GM18909 (cell line): ENCODE data around the gene LOXL1.

Experiments
- ATAC-seq: cut with Tn5 transposase; IDR thresholded peaks from one replicate; pipeline ENCODE4 v1.9.1; 2021; ENCODE audit warnings: mild to moderate bottlenecking; ENCODE audit not compliant: unreplicated experiment, poor library complexity

LOXL1 gene

GRCh38 chr15:73926219-73927002 is at the start of gene LOXL1:
TSS of gene LOXL1 (plus strand) at chr15:73926462. CDS start at chr15:73926784, 322 bp downstream.
- no peak for ATAC-seq

- no peak for ATAC-seq
Observed at GRCh38 chr15:73879426-73879825, 46.8 kb upstream of the LOXL1 start.

- ATAC-seq, result no peak
Observed at GRCh38 chr15:73881579-73882320, 44.5 kb upstream of the LOXL1 start.

GRCh38 chr15:73882761-73883419 is 43.4 kb upstream of the LOXL1 start:
- ATAC-seq, result no peak

GRCh38 chr15:73884159-73884558 is 42.1 kb upstream of the LOXL1 start:
- no peak for ATAC-seq

GRCh38 chr15:73885954-73886700 is 40.1 kb upstream of the LOXL1 start:
- ATAC-seq, result no peak

- ATAC-seq, result no peak
Observed at GRCh38 chr15:73886717-73887345, 39.4 kb upstream of the LOXL1 start.

- no peak for ATAC-seq
Observed at GRCh38 chr15:73887481-73887880, 38.8 kb upstream of the LOXL1 start.

- no peak for ATAC-seq
Observed at GRCh38 chr15:73888224-73889041, 37.8 kb upstream of the LOXL1 start.

GRCh38 chr15:73889053-73889761 is 37.1 kb upstream of the LOXL1 start:
- ATAC-seq, result no peak

- ATAC-seq, result no peak
Observed at GRCh38 chr15:73889762-73890124, 36.5 kb upstream of the LOXL1 start.

- no peak for ATAC-seq
Observed at GRCh38 chr15:73891328-73892315, 34.6 kb upstream of the LOXL1 start.

GRCh38 chr15:73892446-73893226 is 33.6 kb upstream of the LOXL1 start:
- no peak for ATAC-seq

- no peak for ATAC-seq
Observed at GRCh38 chr15:73894133-73894814, 32.0 kb upstream of the LOXL1 start.

GRCh38 chr15:73897441-73898261 is 28.6 kb upstream of the LOXL1 start:
- no peak for ATAC-seq
